Cardiac septum (tissue), 1 donor: ENCODE results near the gene NTN1. TPM values are rescaled to one million over a fixed set of nuclear protein-coding genes. Genes with fewer than 3 reads are reported as not detected.
"Not testable (repeated sequence)": the region's sequence is repeated elsewhere in the genome, so short reads cannot be mapped to it uniquely, and the experiment has no call there.

Source experiments
- DNase-seq: peaks from one replicate; pipeline ENCODE4 v3.0.0-alpha.2; 2020; ENCODE audit warnings: low spot score
- intact Hi-C: fragments of 100-400 bp; cut with DNase I; formaldehyde crosslinking; loops from one replicate; pipeline ENCODE4 v1.14.0; 2022
- total RNA-seq: library from RNA; stranded (reverse); fragmentation: NEBNext Ultra II Directional; extraction: Animal tissue kit (Norgen Biotek cat#: 25700); gene quantifications from one replicate; pipeline ENCODE4 v1.2.1, GENCODE V29; 2021
- donor health status: DM: no; HTN: no; CAD: no.

The NTN1 gene
- total RNA-seq, 1 donor from 2014 or later, result 11.5 TPM

GRCh38 chr17:9249245-9249953 lies 228.1 kb downstream of the NTN1 start:
- intact Hi-C loops, result no loop called here
- DNase-seq, result no peak

GRCh38 chr17:9251273-9251672 lies 230.0 kb downstream of the NTN1 start:
- intact Hi-C loops, result no loop called here
- DNase-seq, result no peak

- intact Hi-C loops, result no loop called here
Measured at GRCh38 chr17:9253308-9253707, 232.0 kb downstream of the NTN1 start.

GRCh38 chr17:9254841-9255240 lies 233.5 kb downstream of the NTN1 start:
- intact Hi-C loops, result no loop called here
- no peak for DNase-seq

More at GRCh38 chr17:9253308-9253707, 232.0 kb downstream of the NTN1 start:
- no peak for DNase-seq

- no peak for DNase-seq
- intact Hi-C loops, result no loop called here
Measured at GRCh38 chr17:9255833-9256232, 234.5 kb downstream of the NTN1 start.

DNA sequence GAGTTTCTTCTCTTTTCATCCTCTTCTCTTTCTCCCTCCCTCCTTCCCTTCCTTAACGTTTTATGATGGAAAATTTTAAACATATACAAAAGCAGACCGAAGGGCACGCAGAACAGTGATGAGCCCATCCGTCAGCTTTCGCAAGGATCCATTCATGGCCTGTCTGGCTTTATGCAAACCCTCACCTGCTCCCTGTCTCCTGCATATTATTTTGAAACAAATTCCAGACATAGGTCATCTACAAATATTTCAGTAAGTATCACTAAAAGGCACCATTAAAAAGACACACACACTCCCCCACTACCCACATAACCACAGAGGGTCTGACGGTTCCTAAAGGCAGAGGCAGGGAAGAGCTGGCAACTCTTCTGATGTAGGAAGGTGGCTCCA lies 235.0 kb downstream of the NTN1 start:
- DNase-seq, result no peak
- intact Hi-C loops, result no loop called here

- intact Hi-C loops, result no loop called here
- DNase-seq, result no peak
Measured at GRCh38 chr17:9256751-9257629, 235.7 kb downstream of the NTN1 start.

- intact Hi-C loops, DNase-seq: not testable (repeated sequence)
Measured at GRCh38 chr17:9257630-9257965, 236.3 kb downstream of the NTN1 start.

GRCh38 chr17:9258115-9259015 lies 237.1 kb downstream of the NTN1 start:
- no peak for DNase-seq
- intact Hi-C loops, result no loop called here

- DNase-seq, result no peak
Measured at GRCh38 chr17:9259419-9259818, 238.1 kb downstream of the NTN1 start.

DNA sequence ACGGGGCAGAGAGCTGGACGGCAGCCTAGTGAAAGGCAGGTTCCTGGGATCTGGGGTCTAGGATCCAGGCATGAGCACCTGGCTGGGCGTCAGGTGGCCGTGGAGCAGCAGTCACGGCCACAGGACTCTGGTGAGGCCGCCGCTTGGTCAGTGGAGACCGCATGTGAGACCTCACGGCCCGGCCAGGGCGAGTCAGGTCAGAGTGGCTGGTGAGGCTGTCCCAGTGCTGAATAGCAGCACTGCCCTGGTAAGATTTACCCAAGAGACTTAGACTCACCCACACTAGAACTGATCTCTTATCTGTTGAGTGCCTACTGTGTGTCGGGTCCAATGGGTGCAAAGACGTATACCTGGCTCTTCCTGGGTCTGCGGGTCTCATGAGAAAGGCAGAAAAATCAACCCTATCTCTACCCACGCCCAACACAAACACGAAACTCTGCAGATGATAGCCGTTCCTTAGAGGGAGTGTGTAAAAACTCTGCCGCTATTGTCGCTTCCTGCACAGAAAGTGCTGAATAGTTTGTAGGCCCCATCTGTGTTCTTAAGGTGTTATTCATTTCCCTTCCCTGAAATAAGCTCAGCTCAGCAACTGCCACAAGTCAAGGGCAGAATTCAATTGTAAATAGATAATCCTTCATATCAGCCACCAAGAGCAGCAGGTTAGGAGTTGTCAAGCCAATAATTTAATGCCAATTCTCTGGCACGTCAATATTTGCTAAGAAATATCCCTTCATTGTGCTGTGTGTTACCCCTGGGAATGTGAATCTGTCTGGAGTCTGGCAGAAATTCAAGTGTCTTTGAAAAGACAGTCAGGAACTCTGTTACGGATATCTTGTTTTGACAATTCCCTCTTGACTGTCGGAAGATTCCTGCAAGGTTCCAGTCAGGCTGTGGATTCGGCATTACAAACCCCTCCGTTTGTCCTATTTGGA lies 240.0 kb downstream of the NTN1 start:
- no peak for DNase-seq
- intact Hi-C loops, result no loop called here

More at GRCh38 chr17:9259419-9259818, 238.1 kb downstream of the NTN1 start:
- intact Hi-C loops, result no loop called here

GRCh38 chr17:9266031-9266680 lies 244.8 kb downstream of the NTN1 start:
- intact Hi-C loops, result no loop called here

GRCh38 chr17:9266697-9267117 lies 245.4 kb downstream of the NTN1 start:
- DNase-seq, result no peak
- intact Hi-C loops, result loop anchor here (1.0 kb wide), 1 partner anchor 32 kb away; no protein-coding TSS in a partner anchor

More at GRCh38 chr17:9266031-9266680, 244.8 kb downstream of the NTN1 start:
- DNase-seq, result no peak

- no peak for DNase-seq
- intact Hi-C loops, result no loop called here
Measured at GRCh38 chr17:9268546-9268945, 247.2 kb downstream of the NTN1 start.

DNA sequence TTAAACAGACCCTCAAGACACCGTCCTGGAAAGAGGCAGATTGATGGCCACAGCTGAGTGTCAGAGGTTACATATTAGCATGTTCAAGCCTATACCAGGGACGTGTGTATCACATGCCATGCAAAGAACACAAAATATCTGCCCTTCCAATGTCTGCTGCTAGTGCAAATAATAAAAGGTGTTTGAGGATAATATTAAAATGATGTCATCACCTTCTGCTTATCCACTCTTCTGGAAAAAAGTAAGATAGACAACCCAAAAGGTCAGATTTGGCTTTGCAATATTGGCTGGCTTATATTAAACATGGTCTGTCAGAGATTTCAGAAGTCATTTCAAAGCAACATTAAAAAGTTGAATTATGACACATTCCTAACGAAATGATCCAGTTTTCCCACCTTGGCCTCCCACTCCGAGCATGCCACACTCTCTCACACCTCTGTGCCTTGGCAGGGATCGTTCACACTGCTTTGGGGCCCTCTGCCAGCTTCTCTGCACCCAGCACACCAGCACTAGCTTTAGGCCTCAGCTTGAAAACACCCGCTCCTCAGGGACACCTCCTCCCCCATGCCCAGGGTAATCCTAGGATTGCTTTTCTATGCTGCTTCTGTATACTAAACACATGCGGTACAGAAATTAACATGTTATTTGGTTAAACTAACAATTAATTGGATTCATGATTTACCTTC lies 248.2 kb downstream of the NTN1 start:
- intact Hi-C loops, result no loop called here
- no peak for DNase-seq

- intact Hi-C loops, result no loop called here
- DNase-seq, result no peak
Measured at GRCh38 chr17:9270921-9271320, 249.6 kb downstream of the NTN1 start.

- intact Hi-C loops, result no loop called here
- no peak for DNase-seq
Measured at GRCh38 chr17:9271989-9272388, 250.7 kb downstream of the NTN1 start.
